ENCODE results near the gene GJC1. TPM values are rescaled to one million over a fixed set of nuclear protein-coding genes. Genes with fewer than 3 reads are reported as not detected.

The GJC1 gene
- total and polyA plus RNA-seq, 9 donors, result 1.3 to 18.4 (median 4.3) TPM

- Histone ChIP-seq H3K4me1 (ENCODE audit: insufficient read depth) (peaks cover 2% of the 10 kb centered on the region), H3K9me3 (no peaks in the 10 kb centered on the region), H3K36me3 (no peaks in the 10 kb centered on the region), H3K27me3 (no peaks in the 10 kb centered on the region), H3K27ac (no peak overlapping the region), H3K4me3 (no peak overlapping the region)
- 33 to 41% (median 33%) methylated on average over 3 of the region's 3 CpGs for WGBS, 3 donors
- intact Hi-C loops (cut with DNase I), result loop anchor here in 1 of 4 donors (1.0 kb wide), 1 partner anchor 49 kb away; the partner anchor contains the start of gene ADAM11
- TF ChIP-seq POLR2A (IDR thresholded peaks at IDR 0.05), result no peak
- no peak for TF ChIP-seq EP300 (IDR thresholded peaks at IDR 0.05)
- TF ChIP-seq CTCF (IDR thresholded peaks at IDR 0.05), result no peak
- no peak for DNase-seq
These were observed 22.3 kb downstream of the GJC1 start for GRCh38 chr17:44807817-44808155.

- no peak overlapping the region for H3K27ac ChIP-seq
These were observed 22.8 kb downstream of the GJC1 start for GRCh38 chr17:44807093-44807816.

GRCh38 chr17:44804302-44805089 lies 25.6 kb downstream of the GJC1 start:
- H3K27ac ChIP-seq, result no peak overlapping the region
- no peaks in the 10 kb centered on the region for H3K4me1 ChIP-seq (ENCODE audit: insufficient read depth)
- intact Hi-C loops (cut with DNase I), result no loop called here
- no peak for DNase-seq
- H3K4me3 ChIP-seq, result no peak overlapping the region
- H3K27me3 ChIP-seq, result no peaks in the 10 kb centered on the region
- no peak for TF ChIP-seq POLR2A (IDR thresholded peaks at IDR 0.05)
- TF ChIP-seq CTCF (IDR thresholded peaks at IDR 0.05), result no peak
- TF ChIP-seq EP300 (IDR thresholded peaks at IDR 0.05), result no peak
- H3K9me3 ChIP-seq, result no peaks in the 10 kb centered on the region
- 76 to 78% (median 76%) methylated on average over 10 of the region's 10 CpGs for whole genome bisulfite sequencing, 3 donors
- H3K36me3 ChIP-seq, result no peaks in the 10 kb centered on the region

More at GRCh38 chr17:44807093-44807816, 22.8 kb downstream of the GJC1 start:
- intact Hi-C loops (cut with DNase I), result loop anchor here in 1 of 4 donors (1.0 kb wide), 1 partner anchor 49 kb away; the partner anchor contains the start of gene ADAM11
- TF ChIP-seq CTCF (IDR thresholded peaks at IDR 0.05) (no peak), EP300 (IDR thresholded peaks at IDR 0.05) (no peak), POLR2A (IDR thresholded peaks at IDR 0.05) (no peak)
- H3K36me3 ChIP-seq, result no peaks in the 10 kb centered on the region
- WGBS, 3 donors, result 64 to 79% (median 75%) methylated on average over 4 of the region's 4 CpGs
- no peak for DNase-seq
- H3K4me1 ChIP-seq (ENCODE audit: insufficient read depth), result peaks cover 2% of the 10 kb centered on the region
- H3K27me3 ChIP-seq, result no peaks in the 10 kb centered on the region
- H3K4me3 ChIP-seq, result no peak overlapping the region
- H3K9me3 ChIP-seq, result no peaks in the 10 kb centered on the region

- WGBS, 3 donors, result 82 to 90% (median 84%) methylated on average over 5 of the region's 5 CpGs
- Histone ChIP-seq H3K4me3 (no peak overlapping the region), H3K27me3 (no peaks in the 10 kb centered on the region), H3K36me3 (no peaks in the 10 kb centered on the region), H3K27ac (no peak overlapping the region), H3K9me3 (no peaks in the 10 kb centered on the region), H3K4me1 (ENCODE audit: insufficient read depth) (no peaks in the 10 kb centered on the region)
- no peak for DNase-seq
- TF ChIP-seq EP300 (IDR thresholded peaks at IDR 0.05) (no peak), CTCF (IDR thresholded peaks at IDR 0.05) (no peak), POLR2A (IDR thresholded peaks at IDR 0.05) (no peak)
- intact Hi-C loops (cut with DNase I), result no loop called here
These were observed 28.2 kb downstream of the GJC1 start for GRCh38 chr17:44801880-44802279.

Measured in ovary (tissue), 9 donors.